ENCODE measurements around the gene TMEM108. TPM values are rescaled to one million over a fixed set of nuclear protein-coding genes. Genes with fewer than 3 reads are reported as not detected.

Gene TMEM108
- total RNA-seq, 1 experiment from 2014 or later = not detected

DNA sequence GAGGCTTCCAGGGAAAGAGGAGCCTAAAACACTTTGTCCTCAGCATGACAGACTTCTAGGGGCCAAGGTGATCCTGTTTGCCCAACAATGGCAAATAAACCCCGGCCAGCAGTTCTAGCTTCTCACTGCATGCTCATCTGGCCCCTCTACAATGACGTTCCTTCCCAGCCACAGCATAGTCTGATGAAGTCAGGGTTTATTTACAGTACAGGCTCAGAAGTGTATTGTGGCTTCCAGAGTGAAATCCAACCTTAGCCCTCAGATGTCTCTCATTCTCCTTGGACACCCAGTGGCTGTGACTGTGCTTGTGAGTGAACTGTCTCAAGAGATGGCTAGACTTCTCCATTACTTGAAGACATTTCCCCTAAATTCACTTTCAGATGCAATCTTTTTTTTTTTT lies 402.5 kb downstream of the TMEM108 start:
- H3K4me3 ChIP-seq (replicated peaks in 1 of 2; ENCODE audit: low read depth in 1 of 2, low read length in 2 of 2) = no peak overlapping the region
- DNase-seq (ENCODE audit: low read depth, low spot score) (no peak), ATAC-seq (no peak)
- H3K4me2 ChIP-seq (ENCODE audit: low read length) = no peak overlapping the region
- H3K27me3 ChIP-seq (ENCODE audit: insufficient read depth, low read length) = no peaks in the 10 kb centered on the region
- H3K9ac ChIP-seq (ENCODE audit: low read length) = no peak overlapping the region
- ChIA-PET CTCF (no interaction called here), POLR2A (no interaction called here), RAD21 (ENCODE audit: low non-redundant PET in 1 of 2, low total read pairs in 2 of 2, uncharacterized antibody in 2 of 2, unreplicated experiment in 2 of 2) (no interaction called here)
- no peaks in the 10 kb centered on the region for H3K9me2 ChIP-seq (ENCODE audit: insufficient read depth)
- H4K20me1 ChIP-seq (ENCODE audit: insufficient read depth) = no peaks in the 10 kb centered on the region
- BruUV-seq (replicated peaks) = no TSS peak
- no peak overlapping the region for H3K27ac ChIP-seq (ENCODE audit: low read depth, low read length)
- intact Hi-C loops (cut with micrococcal nuclease) = loop anchor here (10.0 kb wide), 1 partner anchor 364 kb away; the partner anchor contains the start of gene SRPRB
- H3K36me3 ChIP-seq (ENCODE audit: control insufficient read depth in 1 of 2, insufficient read depth in 2 of 2, low read length in 2 of 2) = no peaks in the 10 kb centered on the region
- TF ChIP-seq TCF7L2 (IDR thresholded peaks at IDR 0.05; ENCODE audit: borderline replicate concordance, extremely low read depth, insufficient read depth, insufficient read length) (no peak), SIN3A (IDR thresholded peaks at IDR 0.05; ENCODE audit: low read depth) (no peak)
- no peaks in the 10 kb centered on the region for H3K79me2 ChIP-seq (ENCODE audit: insufficient read depth, low read length)
- H3K4me1 ChIP-seq (ENCODE audit: control insufficient read depth in 1 of 2, insufficient read depth in 2 of 2, low read length in 2 of 2) = peaks cover 0 to 7% of the 10 kb centered on the region in 2 experiments; a peak in 2 of 4 replicates
- H2AFZ ChIP-seq (ENCODE audit: low read depth, low read length, poor library complexity, severe bottlenecking) = no peak overlapping the region
- H3K9me3 ChIP-seq (ENCODE audit: control insufficient read depth in 1 of 2, insufficient read depth in 1 of 2, low read depth in 1 of 2, low read length in 2 of 2) = no peaks in the 10 kb centered on the region

- H3K4me3 ChIP-seq (replicated peaks in 1 of 2; ENCODE audit: low read depth in 1 of 2, low read length in 2 of 2) = no peak overlapping the region
- RAD21 ChIA-PET (ENCODE audit: low non-redundant PET in 1 of 2, low total read pairs in 2 of 2, uncharacterized antibody in 2 of 2, unreplicated experiment in 2 of 2) = no interaction called here
- TF ChIP-seq YY1 (IDR thresholded peaks at IDR 0.05; ENCODE audit: extremely low read depth, insufficient replicate concordance, low read depth, low read length) = no peak
- TF ChIP-seq MAX (IDR thresholded peaks at IDR 0.05) = no peak
- TF ChIP-seq, protein P1, sequence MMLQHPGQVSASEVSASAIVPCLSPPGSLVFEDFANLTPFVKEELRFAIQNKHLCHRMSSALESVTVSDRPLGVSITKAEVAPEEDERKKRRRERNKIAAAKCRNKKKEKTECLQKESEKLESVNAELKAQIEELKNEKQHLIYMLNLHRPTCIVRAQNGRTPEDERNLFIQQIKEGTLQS (IDR thresholded peaks at IDR 0.05) = no peak
- TF ChIP-seq TCF7L2 (IDR thresholded peaks at IDR 0.05; ENCODE audit: borderline replicate concordance, extremely low read depth, insufficient read depth, insufficient read length) = no peak
- no peak for TF ChIP-seq ELF1 (IDR thresholded peaks at IDR 0.05; ENCODE audit: borderline replicate concordance, low read depth)
- no peak for TF ChIP-seq JUND (IDR thresholded peaks at IDR 0.05)
- TF ChIP-seq ZBTB33 (IDR thresholded peaks at IDR 0.05; ENCODE audit: extremely low read depth, insufficient replicate concordance, low read length) = no peak
- TF ChIP-seq POLR2A (IDR thresholded peaks at IDR 0.05; ENCODE audit: borderline replicate concordance, extremely low read depth, insufficient read depth, insufficient read length) = no peak
- TF ChIP-seq SRF (IDR thresholded peaks at IDR 0.05; ENCODE audit: low read depth) = no peak
- no peak for TF ChIP-seq EGR1 (IDR thresholded peaks at IDR 0.05; ENCODE audit: low read depth)
- TF ChIP-seq POLR2AphosphoS5 (IDR thresholded peaks at IDR 0.05; ENCODE audit: low read depth, low read length) = no peak
- no peak for TF ChIP-seq EZH2phosphoT487 (IDR thresholded peaks at IDR 0.05; ENCODE audit: borderline replicate concordance)
- TF ChIP-seq RAD21 (IDR thresholded peaks at IDR 0.05; ENCODE audit: low read depth) = no peak
- no peak for TF ChIP-seq ZFX (IDR thresholded peaks at IDR 0.05)
- TF ChIP-seq FOSL1 (IDR thresholded peaks at IDR 0.05; ENCODE audit: low read depth) = no peak
- TF ChIP-seq, protein P2, sequence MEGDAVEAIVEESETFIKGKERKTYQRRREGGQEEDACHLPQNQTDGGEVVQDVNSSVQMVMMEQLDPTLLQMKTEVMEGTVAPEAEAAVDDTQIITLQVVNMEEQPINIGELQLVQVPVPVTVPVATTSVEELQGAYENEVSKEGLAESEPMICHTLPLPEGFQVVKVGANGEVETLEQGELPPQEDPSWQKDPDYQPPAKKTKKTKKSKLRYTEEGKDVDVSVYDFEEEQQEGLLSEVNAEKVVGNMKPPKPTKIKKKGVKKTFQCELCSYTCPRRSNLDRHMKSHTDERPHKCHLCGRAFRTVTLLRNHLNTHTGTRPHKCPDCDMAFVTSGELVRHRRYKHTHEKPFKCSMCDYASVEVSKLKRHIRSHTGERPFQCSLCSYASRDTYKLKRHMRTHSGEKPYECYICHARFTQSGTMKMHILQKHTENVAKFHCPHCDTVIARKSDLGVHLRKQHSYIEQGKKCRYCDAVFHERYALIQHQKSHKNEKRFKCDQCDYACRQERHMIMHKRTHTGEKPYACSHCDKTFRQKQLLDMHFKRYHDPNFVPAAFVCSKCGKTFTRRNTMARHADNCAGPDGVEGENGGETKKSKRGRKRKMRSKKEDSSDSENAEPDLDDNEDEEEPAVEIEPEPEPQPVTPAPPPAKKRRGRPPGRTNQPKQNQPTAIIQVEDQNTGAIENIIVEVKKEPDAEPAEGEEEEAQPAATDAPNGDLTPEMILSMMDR (IDR thresholded peaks at IDR 0.05 in 2 of 3, conservative IDR thresholded peaks at IDR 0.05 in 1 of 3; ENCODE audit: borderline replicate concordance in 1 of 3, insufficient read depth in 1 of 3, low read depth in 2 of 3, low read length in 2 of 3) = no peak
- no peak for TF ChIP-seq ZNF274 (IDR thresholded peaks at IDR 0.05; ENCODE audit: low read depth, low read length)
- TF ChIP-seq SIN3A (IDR thresholded peaks at IDR 0.05; ENCODE audit: low read depth) = no peak
Observed at GRCh38 chr3:133441867-133442270, 403.7 kb downstream of the TMEM108 start.

More at GRCh38 chr3:133441867-133442270, 403.7 kb downstream of the TMEM108 start:
- Histone ChIP-seq H3K9me2 (ENCODE audit: insufficient read depth) (no peaks in the 10 kb centered on the region), H3K79me2 (ENCODE audit: insufficient read depth, low read length) (no peaks in the 10 kb centered on the region), H3K9ac (ENCODE audit: low read length) (no peak overlapping the region), H3K36me3 (ENCODE audit: control insufficient read depth in 1 of 2, insufficient read depth in 2 of 2, low read length in 2 of 2) (no peaks in the 10 kb centered on the region), H3K27ac (ENCODE audit: low read depth, low read length) (no peak overlapping the region), H4K20me1 (ENCODE audit: insufficient read depth) (no peaks in the 10 kb centered on the region), H2AFZ (ENCODE audit: low read depth, low read length, poor library complexity, severe bottlenecking) (no peak overlapping the region), H3K9me3 (ENCODE audit: control insufficient read depth in 1 of 2, insufficient read depth in 1 of 2, low read depth in 1 of 2, low read length in 2 of 2) (no peaks in the 10 kb centered on the region), H3K4me2 (ENCODE audit: low read length) (no peak overlapping the region), H3K4me1 (ENCODE audit: control insufficient read depth in 1 of 2, insufficient read depth in 2 of 2, low read length in 2 of 2) (peaks cover 0 to 7% of the 10 kb centered on the region in 2 experiments; a peak in 2 of 4 replicates), H3K27me3 (ENCODE audit: insufficient read depth, low read length) (no peaks in the 10 kb centered on the region)
- BruUV-seq (replicated peaks) = no TSS peak
- ATAC-seq = no peak
- no peak for DNase-seq (ENCODE audit: low read depth, low spot score)
- CTCF ChIA-PET = no interaction called here
- intact Hi-C loops (cut with micrococcal nuclease) = loop anchor here (10.0 kb wide), 1 partner anchor 363 kb away; the partner anchor contains the start of gene SRPRB
- POLR2A ChIA-PET = no interaction called here
